A549 (cell line): Measurements from ENCODE around the gene STX8. TPM values are rescaled to one million over a fixed set of nuclear protein-coding genes. Genes with fewer than 3 reads are reported as not detected.

Experiments
- ATAC-seq, 2 experiments: fragments of 200-7000 bp in 1 of 2; fragments of >200 bp in 1 of 2; cut with Nextera tagmentation in 1 of 2; cut with Tn5 transposase in 1 of 2; 3 replicates each; pipeline versions ENCODE4 v1.8.0 to v1.9.1; 2018 to 2020; ENCODE audit warnings: mild to moderate bottlenecking in 1 of 2, moderate library complexity in 1 of 2
- CTCF ChIA-PET: fragments of 300-600 bp; sonication (Branson Sonifier 250); formaldehyde crosslinking; extraction: SDS; loops from one replicate; lab custom pipeline; 2021; ENCODE audit warnings: antibody characterized with exemption, inconsistent platforms; lab: Yijun Ruan, JAX
- POLR2A ChIA-PET: fragments of 350-600 bp; formaldehyde crosslinking; extraction: SDS; loops from one replicate; lab custom pipeline; 2021; ENCODE audit warnings: antibody characterized with exemption, inconsistent platforms; lab: Yijun Ruan, JAX
- DNase-seq, 2 experiments: peaks; one replicate each; pipeline versions ENCODE4 v3.0.0 to v3.0.0-alpha.2; 2011 to 2016; ENCODE audit warnings: low read depth in 1 of 2, low spot score in 1 of 2
- FAIRE-seq: peaks from 2 replicates; lab custom pipeline; 2011; peaks lifted over from hg19 to GRCh38; lab: Jason Lieb, UNC
- H3K27ac ChIP-seq, 2 experiments: fragments of >200 bp; sonication (Bioruptor Twin); formaldehyde crosslinking; 3 replicates each; pipeline ENCODE4 v1.5.1; 2016 to 2017
- H3K4me1 ChIP-seq: fragments of >200 bp; sonication (Bioruptor Twin); formaldehyde crosslinking; 3 replicates; pipeline ENCODE4 v1.6.1; 2016
- H3K4me2 ChIP-seq: fragments of >200 bp; sonication (Bioruptor Twin); formaldehyde crosslinking; 3 replicates; pipeline ENCODE4 v1.6.1; 2016
- H3K4me3 ChIP-seq: fragments of >200 bp; sonication (Bioruptor Twin); formaldehyde crosslinking; 3 replicates; pipeline ENCODE4 v1.5.1; 2016
- H3K9me3 ChIP-seq: fragments of >200 bp; sonication (Bioruptor Twin); formaldehyde crosslinking; 3 replicates; pipeline ENCODE4 v1.6.1; 2016
- CBX2 ChIP-seq: fragments of 200-600 bp; sonication (generic); IDR thresholded peaks from 2 replicates; pipeline ENCODE4 v1.6.1; 2016; ENCODE audit warnings: low read depth, mild to moderate bottlenecking, borderline replicate concordance
- CHD4 ChIP-seq: fragments of 200-600 bp; sonication (generic); IDR thresholded peaks from 2 replicates; pipeline ENCODE4 v1.6.1; 2016; ENCODE audit warnings: antibody characterized with exemption, mild to moderate bottlenecking, borderline replicate concordance
- EHF ChIP-seq: fragments of 250-450 bp; sonication (Bioruptor Pico); IDR thresholded peaks from 2 replicates; pipeline ENCODE4 v1.5.0; 2020; ENCODE audit warnings: mild to moderate bottlenecking
- ESRRA ChIP-seq: fragments of 150-350 bp; IDR thresholded peaks from 2 replicates; pipeline ENCODE4 v1.6.1; 2014; ENCODE audit warnings: mild to moderate bottlenecking, low read length, borderline replicate concordance
- FOSL2 ChIP-seq, 2 experiments: fragments of 450-650 bp in 1 of 2; fragments of >200 bp in 1 of 2; sonication (Bioruptor Twin) in 1 of 2; formaldehyde crosslinking; IDR thresholded peaks; 2 replicates each; pipeline versions ENCODE4 v1.5.0 to v1.6.1; 2016 to 2020; ENCODE audit warnings: mild to moderate bottlenecking in 1 of 2, moderate library complexity in 1 of 2
- FOXS1 ChIP-seq: fragments of 250-450 bp; sonication (Bioruptor Pico); IDR thresholded peaks from 2 replicates; pipeline ENCODE4 v1.5.0; 2020; ENCODE audit warnings: mild to moderate bottlenecking, moderate library complexity
- HDAC2 ChIP-seq: fragments of 200-600 bp; sonication (generic); IDR thresholded peaks from 2 replicates; pipeline ENCODE4 v1.6.1; 2016
- HOXB5 ChIP-seq: fragments of 250-450 bp; sonication (Bioruptor Pico); IDR thresholded peaks from 2 replicates; pipeline ENCODE4 v1.5.0; 2020; ENCODE audit warnings: mild to moderate bottlenecking, moderate library complexity
- JUN ChIP-seq, 2 experiments: fragments of >200 bp; sonication (Bioruptor Twin); formaldehyde crosslinking; IDR thresholded peaks; 2 replicates in 1 of 2; 3 replicates in 1 of 2; pipeline ENCODE4 v1.6.1; 2016 to 2017
- KDM1A ChIP-seq: fragments of 200-600 bp; sonication (generic); IDR thresholded peaks from 2 replicates; pipeline ENCODE4 v1.6.1; 2016; ENCODE audit warnings: low read depth, mild to moderate bottlenecking
- MAFK ChIP-seq: fragments of 450-650 bp; IDR thresholded peaks from 2 replicates; pipeline ENCODE4 v1.6.1; 2014; ENCODE audit not compliant: partially characterized antibody
- MAZ ChIP-seq: fragments of 150-350 bp; IDR thresholded peaks from 2 replicates; pipeline ENCODE4 v1.6.1; 2014; ENCODE audit warnings: antibody characterized with exemption, low read depth, low read length, borderline replicate concordance
- NFE2L2 ChIP-seq: fragments of 150-350 bp; conservative IDR thresholded peaks from 2 replicates; pipeline ENCODE4 v1.6.1; 2014; ENCODE audit warnings: low read length
- PHF8 ChIP-seq: fragments of 200-600 bp; sonication (generic); IDR thresholded peaks from 2 replicates; pipeline ENCODE4 v1.6.1; 2016; ENCODE audit warnings: low read depth, mild to moderate bottlenecking, antibody characterized with exemption, moderate library complexity, borderline replicate concordance
- POLR2AphosphoS2 ChIP-seq: conservative IDR thresholded peaks from 2 replicates; pipeline ENCODE4 v1.6.1; 2012; ENCODE audit warnings: low read length, improper control_type of control experiment, inconsistent platforms
- RARB ChIP-seq: fragments of 250-450 bp; sonication (Bioruptor Pico); IDR thresholded peaks from 2 replicates; pipeline ENCODE4 v1.8.0; 2021; ENCODE audit warnings: mild to moderate bottlenecking, moderate library complexity
- RFX5 ChIP-seq: fragments of 450-650 bp; IDR thresholded peaks from 2 replicates; pipeline ENCODE4 v1.7.1; 2014; ENCODE audit warnings: antibody characterized with exemption, mild to moderate bottlenecking, moderate library complexity
- SREBF2 ChIP-seq: fragments of 450-650 bp; IDR thresholded peaks from 2 replicates; pipeline ENCODE4 v1.6.1; 2014; ENCODE audit warnings: mild to moderate bottlenecking, moderate library complexity
- WGBS: methylation state at CpG from one replicate; pipeline ENCODE4 v1.1.6; 2017; ENCODE audit errors: missing lambda C conversion rate; 5-methylcytosine and 5-hydroxymethylcytosine counted together
- polyA plus RNA-seq, 4 experiments: library from polyadenylated mRNA; depleted of rRNA in 3 of 4; stranded (reverse); fragments of >200 nt; fragmentation: RNase III in 1 of 4; extraction: RNeasy Plus Mini Kit Qiagen cat#74134 plus additional on column Dnase treatment in 1 of 4; gene quantifications; 2 replicates in 3 of 4; 3 replicates in 1 of 4; pipeline ENCODE4 v1.2.3, GENCODE V29; 2011 to 2017
- TF ChIP-seq, protein P1 (sequence below): IDR thresholded peaks from 2 replicates; pipeline ENCODE4 v1.6.1; 2012
- TF ChIP-seq, protein P2 (sequence below): fragments of 450-650 bp; IDR thresholded peaks from 2 replicates; pipeline ENCODE4 v1.6.1; 2014; ENCODE audit warnings: antibody characterized with exemption
- TF ChIP-seq, protein P3 (sequence below): fragments of >200 bp; sonication (Bioruptor Twin); formaldehyde crosslinking; IDR thresholded peaks from 3 replicates; pipeline ENCODE4 v1.5.1; 2016
- TF ChIP-seq, protein P4 (sequence below): fragments of 250-450 bp; sonication (Bioruptor Pico); IDR thresholded peaks from 2 replicates; pipeline ENCODE4 v1.5.0; 2021; ENCODE audit warnings: mild to moderate bottlenecking, moderate library complexity, borderline replicate concordance
- TF ChIP-seq, protein P5 (sequence below): fragments of >200 bp; sonication (Bioruptor Twin); formaldehyde crosslinking; IDR thresholded peaks from 2 replicates; pipeline ENCODE4 v1.6.1; 2016
- TF ChIP-seq, protein P6 (sequence below): fragments of 250-450 bp; sonication (Bioruptor Pico); IDR thresholded peaks from 2 replicates; pipeline ENCODE4 v1.5.0; 2020; ENCODE audit warnings: low read depth, mild to moderate bottlenecking, moderate library complexity

Gene STX8
- polyA plus RNA-seq, 2 of the 4 experiments (the other 2 are of a cell fraction), result 93.6 to 168 TPM

DNA sequence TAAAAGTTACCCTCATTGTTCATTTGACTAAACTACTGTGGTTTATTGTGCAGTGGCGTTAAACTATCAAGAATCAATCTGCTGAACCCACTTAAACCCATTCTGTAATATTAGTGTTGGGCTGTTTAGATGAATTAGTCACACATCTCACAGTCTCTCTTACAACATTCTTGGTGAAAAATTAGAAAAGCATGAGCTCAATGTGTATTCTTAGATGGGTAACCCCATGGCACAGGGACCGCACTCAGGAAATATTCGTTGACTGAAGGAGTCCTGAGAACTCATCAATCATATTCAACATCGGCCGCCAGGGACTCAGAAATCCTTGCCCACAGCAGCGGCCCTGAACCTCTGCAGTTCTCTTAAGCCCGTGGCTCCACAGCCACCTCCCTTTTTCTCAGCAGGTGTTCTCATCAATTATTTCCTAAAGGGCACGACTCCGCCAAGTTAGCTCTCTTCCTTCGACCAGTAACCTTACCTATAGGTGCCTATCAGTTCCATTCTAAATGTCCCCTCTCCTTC lies 155.6 kb downstream of the STX8 start:
- FAIRE-seq (no peak), ATAC-seq (no peak), DNase-seq (no peak)
- ChIA-PET CTCF (no interaction called here), POLR2A (no interaction called here)
- no peak overlapping the region for H3K4me2 ChIP-seq
- 80% methylated on average over 10 of the region's 10 CpGs for WGBS
- peaks cover 9% of the 10 kb centered on the region; the same call in 2 of the 3 replicates for H3K9me3 ChIP-seq
- H3K27ac ChIP-seq, result no peak overlapping the region
- no peaks in the 10 kb centered on the region for H3K4me1 ChIP-seq
- no peak overlapping the region for H3K4me3 ChIP-seq
- TF ChIP-seq MAZ (no peak), RFX5 (no peak), RARB (CRISPR knock-in tag) (no peak), PHF8 (no peak), HDAC2 (no peak), ESRRA (no peak)
- TF ChIP-seq, protein P1, sequence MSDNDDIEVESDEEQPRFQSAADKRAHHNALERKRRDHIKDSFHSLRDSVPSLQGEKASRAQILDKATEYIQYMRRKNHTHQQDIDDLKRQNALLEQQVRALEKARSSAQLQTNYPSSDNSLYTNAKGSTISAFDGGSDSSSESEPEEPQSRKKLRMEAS, result no peak
- TF ChIP-seq, protein P2, sequence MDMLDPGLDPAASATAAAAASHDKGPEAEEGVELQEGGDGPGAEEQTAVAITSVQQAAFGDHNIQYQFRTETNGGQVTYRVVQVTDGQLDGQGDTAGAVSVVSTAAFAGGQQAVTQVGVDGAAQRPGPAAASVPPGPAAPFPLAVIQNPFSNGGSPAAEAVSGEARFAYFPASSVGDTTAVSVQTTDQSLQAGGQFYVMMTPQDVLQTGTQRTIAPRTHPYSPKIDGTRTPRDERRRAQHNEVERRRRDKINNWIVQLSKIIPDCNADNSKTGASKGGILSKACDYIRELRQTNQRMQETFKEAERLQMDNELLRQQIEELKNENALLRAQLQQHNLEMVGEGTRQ, result no peak

DNA sequence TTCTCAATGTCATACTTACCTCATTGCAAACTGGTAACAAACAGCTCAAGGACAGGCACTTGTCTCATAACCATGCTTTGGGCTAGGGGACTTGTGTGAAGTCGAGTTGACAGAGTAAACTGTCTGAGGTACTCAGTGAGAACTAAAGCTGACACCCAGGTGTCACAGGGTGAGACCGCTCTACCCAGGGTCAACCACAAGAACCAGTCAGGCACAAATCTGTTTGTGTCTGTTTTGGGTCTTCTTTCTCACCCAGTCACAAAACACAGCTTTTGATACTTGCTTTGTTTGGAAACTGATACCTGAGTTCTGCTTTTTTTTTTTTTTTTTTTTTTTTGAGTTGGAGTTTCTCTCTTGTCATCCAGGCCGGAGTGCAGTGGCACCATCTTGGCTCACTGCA lies 161.1 kb downstream of the STX8 start:
- WGBS, result 83% methylated on average over 3 of the region's 3 CpGs
- Histone ChIP-seq H3K9me3 (peaks cover 9% of the 10 kb centered on the region; the same call in 2 of the 3 replicates), H3K4me2 (no peak overlapping the region), H3K4me1 (no peaks in the 10 kb centered on the region)
- CTCF ChIA-PET, result interaction anchor here (1.2 to 1.6 kb wide), 3 partner anchors 22 to 526 kb away, joined by 3 read pairs; no protein-coding TSS in a partner anchor
- ATAC-seq, result no peak
- TF ChIP-seq RFX5 (no peak), SREBF2 (no peak), JUN (IDR thresholded peaks at IDR 0.05) (no peak), POLR2AphosphoS2 (no peak), EHF (CRISPR knock-in tag) (no peak), CBX2 (no peak)
- TF ChIP-seq, protein P2, result no peak
- TF ChIP-seq, protein P3, sequence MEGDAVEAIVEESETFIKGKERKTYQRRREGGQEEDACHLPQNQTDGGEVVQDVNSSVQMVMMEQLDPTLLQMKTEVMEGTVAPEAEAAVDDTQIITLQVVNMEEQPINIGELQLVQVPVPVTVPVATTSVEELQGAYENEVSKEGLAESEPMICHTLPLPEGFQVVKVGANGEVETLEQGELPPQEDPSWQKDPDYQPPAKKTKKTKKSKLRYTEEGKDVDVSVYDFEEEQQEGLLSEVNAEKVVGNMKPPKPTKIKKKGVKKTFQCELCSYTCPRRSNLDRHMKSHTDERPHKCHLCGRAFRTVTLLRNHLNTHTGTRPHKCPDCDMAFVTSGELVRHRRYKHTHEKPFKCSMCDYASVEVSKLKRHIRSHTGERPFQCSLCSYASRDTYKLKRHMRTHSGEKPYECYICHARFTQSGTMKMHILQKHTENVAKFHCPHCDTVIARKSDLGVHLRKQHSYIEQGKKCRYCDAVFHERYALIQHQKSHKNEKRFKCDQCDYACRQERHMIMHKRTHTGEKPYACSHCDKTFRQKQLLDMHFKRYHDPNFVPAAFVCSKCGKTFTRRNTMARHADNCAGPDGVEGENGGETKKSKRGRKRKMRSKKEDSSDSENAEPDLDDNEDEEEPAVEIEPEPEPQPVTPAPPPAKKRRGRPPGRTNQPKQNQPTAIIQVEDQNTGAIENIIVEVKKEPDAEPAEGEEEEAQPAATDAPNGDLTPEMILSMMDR, result no peak
- TF ChIP-seq, protein P4, sequence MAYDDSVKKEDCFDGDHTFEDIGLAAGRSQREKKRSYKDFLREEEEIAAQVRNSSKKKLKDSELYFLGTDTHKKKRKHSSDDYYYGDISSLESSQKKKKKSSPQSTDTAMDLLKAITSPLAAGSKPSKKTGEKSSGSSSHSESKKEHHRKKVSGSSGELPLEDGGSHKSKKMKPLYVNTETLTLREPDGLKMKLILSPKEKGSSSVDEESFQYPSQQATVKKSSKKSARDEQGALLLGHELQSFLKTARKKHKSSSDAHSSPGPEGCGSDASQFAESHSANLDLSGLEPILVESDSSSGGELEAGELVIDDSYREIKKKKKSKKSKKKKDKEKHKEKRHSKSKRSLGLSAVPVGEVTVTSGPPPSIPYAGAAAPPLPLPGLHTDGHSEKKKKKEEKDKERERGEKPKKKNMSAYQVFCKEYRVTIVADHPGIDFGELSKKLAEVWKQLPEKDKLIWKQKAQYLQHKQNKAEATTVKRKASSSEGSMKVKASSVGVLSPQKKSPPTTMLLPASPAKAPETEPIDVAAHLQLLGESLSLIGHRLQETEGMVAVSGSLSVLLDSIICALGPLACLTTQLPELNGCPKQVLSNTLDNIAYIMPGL (CRISPR knock-in tag), result no peak
- TF ChIP-seq, all 56 proteins: peak for 0
- DNase-seq, result no peak
- H3K27ac ChIP-seq, result no peak overlapping the region
- no peak for FAIRE-seq
- no peak overlapping the region for H3K4me3 ChIP-seq
- POLR2A ChIA-PET, result no interaction called here

DNA sequence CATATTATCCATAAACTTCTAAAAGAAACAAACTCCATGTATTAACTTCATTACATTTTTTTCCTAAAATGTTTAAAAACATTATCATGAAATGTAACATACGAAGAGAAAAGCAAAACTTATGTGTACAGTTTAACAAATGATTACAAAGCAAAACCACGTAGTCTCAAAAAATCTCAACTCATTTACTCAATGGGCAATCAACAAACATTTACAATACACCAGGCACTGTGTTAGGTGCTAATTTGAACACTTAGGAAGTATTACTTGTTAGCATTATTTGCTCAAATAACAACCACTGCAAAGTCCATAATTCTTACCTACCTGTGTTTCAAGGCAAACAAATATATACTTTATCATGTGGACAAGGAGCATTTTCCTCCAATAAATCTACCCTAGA lies 164.9 kb downstream of the STX8 start:
- DNase-seq, result no peak
- no peak overlapping the region for H3K4me3 ChIP-seq
- H3K4me2 ChIP-seq, result no peak overlapping the region
- ChIA-PET POLR2A (no interaction called here), CTCF (interaction anchor here (1.1 kb wide), 1 partner anchor 16 kb away, joined by 3 read pairs; no protein-coding TSS in a partner anchor)
- H3K4me1 ChIP-seq, result no peaks in the 10 kb centered on the region
- WGBS, result 84% methylated on average over 2 of the region's 2 CpGs
- no peaks in the 10 kb centered on the region for H3K9me3 ChIP-seq
- TF ChIP-seq KDM1A (no peak), CHD4 (no peak), CBX2 (no peak), JUN (IDR thresholded peaks at IDR 0.05) (no peak), HOXB5 (no peak), NFE2L2 (no peak), PHF8 (no peak), FOSL2 (IDR thresholded peaks at IDR 0.05) (no peak), FOSL2 (CRISPR knock-in tag; IDR thresholded peaks at IDR 0.05) (no peak), FOXS1 (CRISPR knock-in tag) (no peak), MAFK (no peak)
- TF ChIP-seq, protein P5, sequence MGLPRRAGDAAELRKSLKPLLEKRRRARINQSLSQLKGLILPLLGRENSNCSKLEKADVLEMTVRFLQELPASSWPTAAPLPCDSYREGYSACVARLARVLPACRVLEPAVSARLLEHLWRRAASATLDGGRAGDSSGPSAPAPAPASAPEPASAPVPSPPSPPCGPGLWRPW, result no peak
- TF ChIP-seq, protein P4 (CRISPR knock-in tag), result no peak
- TF ChIP-seq, protein P6, sequence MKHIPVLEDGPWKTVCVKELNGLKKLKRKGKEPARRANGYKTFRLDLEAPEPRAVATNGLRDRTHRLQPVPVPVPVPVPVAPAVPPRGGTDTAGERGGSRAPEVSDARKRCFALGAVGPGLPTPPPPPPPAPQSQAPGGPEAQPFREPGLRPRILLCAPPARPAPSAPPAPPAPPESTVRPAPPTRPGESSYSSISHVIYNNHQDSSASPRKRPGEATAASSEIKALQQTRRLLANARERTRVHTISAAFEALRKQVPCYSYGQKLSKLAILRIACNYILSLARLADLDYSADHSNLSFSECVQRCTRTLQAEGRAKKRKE, result no peak
- H3K27ac ChIP-seq, result no peak overlapping the region
- FAIRE-seq, result peak; percentile 92
- ATAC-seq, result no peak
